HL-60 (cell line): Measurements from ENCODE around the gene SDK1.

Source experiments
- DNase-seq, 2 experiments: peaks; one replicate each; pipeline ENCODE4 v3.0.0-alpha.2; 2010 to 2020; ENCODE audit warnings: low read depth in 1 of 2, low spot score in 1 of 2
- H3K27ac ChIP-seq: fragments of 250-450 bp; sonication (Bioruptor Pico); replicated peaks from 2 replicates; pipeline ENCODE4 v1.5.1; 2020; ENCODE audit warnings: mild to moderate bottlenecking, moderate library complexity
- H3K27me3 ChIP-seq: fragments of 250-450 bp; sonication (Bioruptor Pico); 2 replicates; pipeline ENCODE4 v1.5.1; 2021; ENCODE audit warnings: mild to moderate bottlenecking, moderate library complexity; ENCODE audit not compliant: insufficient read depth, poor library complexity, severe bottlenecking
- H3K4me3 ChIP-seq: replicated peaks from 2 replicates; pipeline ENCODE4 v1.5.1; 2011; ENCODE audit warnings: mild to moderate bottlenecking, control low read depth, low read length; ENCODE audit not compliant: insufficient read depth
- CTCF ChIP-seq: IDR thresholded peaks from one replicate; pipeline ENCODE4 v1.5.1; 2011; ENCODE audit warnings: low read length, control low read depth, inconsistent platforms; ENCODE audit not compliant: insufficient read depth
- GABPA ChIP-seq: IDR thresholded peaks from 2 replicates; pipeline ENCODE4 v1.6.1; 2012; ENCODE audit warnings: low read depth
- POLR2AphosphoS5 ChIP-seq: IDR thresholded peaks from 2 replicates; pipeline ENCODE4 v1.6.1; 2012; ENCODE audit warnings: low read depth
- REST ChIP-seq: IDR thresholded peaks from 2 replicates; pipeline ENCODE4 v1.6.1; 2012; ENCODE audit warnings: low read depth; ENCODE audit not compliant: insufficient replicate concordance
- SPI1 ChIP-seq: IDR thresholded peaks from 2 replicates; pipeline ENCODE4 v1.6.1; 2012; ENCODE audit warnings: low read depth, mild to moderate bottlenecking, borderline replicate concordance

Gene SDK1

GRCh38 chr7:3821488-3821887, 520.4 kb downstream of the SDK1 start:
- no peak overlapping the region for H3K4me3 ChIP-seq

GRCh38 chr7:3825491-3825890, 524.4 kb downstream of the SDK1 start:
- Histone ChIP-seq H3K27me3 (no peaks in the 10 kb centered on the region), H3K4me3 (no peak overlapping the region), H3K27ac (no peak overlapping the region)
- TF ChIP-seq SPI1 (no peak), CTCF (no peak), GABPA (no peak), REST (no peak), POLR2AphosphoS5 (no peak)
- no peak for DNase-seq

More at GRCh38 chr7:3821488-3821887, 520.4 kb downstream of the SDK1 start:
- TF ChIP-seq POLR2AphosphoS5 (no peak), REST (no peak), SPI1 (no peak), CTCF (no peak), GABPA (no peak)
- H3K27ac ChIP-seq, result no peak overlapping the region
- no peak for DNase-seq
- no peaks in the 10 kb centered on the region for H3K27me3 ChIP-seq

GRCh38 chr7:3832199-3832598, 531.1 kb downstream of the SDK1 start:
- Histone ChIP-seq H3K27ac (no peak overlapping the region), H3K27me3 (no peaks in the 10 kb centered on the region), H3K4me3 (no peak overlapping the region)
- no peak for DNase-seq
- TF ChIP-seq POLR2AphosphoS5 (no peak), CTCF (no peak), REST (no peak), GABPA (no peak), SPI1 (no peak)
